Mammary epithelial cell (primary cell): ENCODE measurements around the gene UBE2R2.

Experiments
- CTCF ChIP-seq, 2 donors: IDR thresholded peaks in 1 of 2; conservative IDR thresholded peaks in 1 of 2; 2 replicates each; pipeline ENCODE4 v1.5.1; 2011 to 2012; ENCODE audit warnings: inconsistent platforms in 2 of 2, low read length in 2 of 2, mild to moderate bottlenecking in 2 of 2, control low read depth in 1 of 2, low read depth in 1 of 2; ENCODE audit not compliant: insufficient read depth in 1 of 2; ENCODE audit errors: extremely low read depth in 1 of 2
- EZH2 ChIP-seq: IDR thresholded peaks from 2 replicates; pipeline ENCODE4 v1.6.1; 2012; ENCODE audit warnings: low read length, inconsistent platforms, borderline replicate concordance

GRCh38 chr9:33799928-33800704, 16.8 kb upstream of the UBE2R2 start:
- TF ChIP-seq CTCF (conservative IDR thresholded peaks at IDR 0.05 in 1 of 2, IDR thresholded peaks at IDR 0.05 in 1 of 2; ENCODE audit: extremely low read depth in 1 of 2, insufficient read depth in 1 of 2, low read depth in 1 of 2, low read length in 2 of 2), result no peak
- TF ChIP-seq EZH2, result no peak
